Pancreas (tissue), 10 donors: ENCODE measurements around the gene MEX3A. TPM values are rescaled to one million over a fixed set of nuclear protein-coding genes. Genes with fewer than 3 reads are reported as not detected.

Source experiments
- ATAC-seq, 4 donors: fragments of 200-7000 bp; cut with Tn5 transposase; one replicate each; pipeline versions ENCODE4 v1.8.0 to v1.9.1; 2020; ENCODE audit warnings: mild to moderate bottlenecking in 4 of 4, moderate library complexity in 4 of 4
- DNase-seq, 6 donors: peaks; one replicate each; pipeline ENCODE4 v3.0.0-alpha.2; 2020
- FAIRE-seq: peaks from 2 replicates; lab custom pipeline; 2012; peaks lifted over from hg19 to GRCh38; lab: Jason Lieb, UNC
- H3K27ac ChIP-seq, 4 donors: fragments of 200-600 bp; sonication (generic); 1 replicate in 3 of 4; 2 replicates in 1 of 4; pipeline versions ENCODE4 v1.5.0 to v1.8.0; 2020
- H3K27me3 ChIP-seq, 4 donors: fragments of 200-600 bp; one replicate each; pipeline ENCODE4 v1.8.0; 2021
- H3K36me3 ChIP-seq, 3 donors: fragments of 200-600 bp; sonication (generic) in 1 of 3; one replicate each; pipeline versions ENCODE4 v1.5.0 to v1.8.0; 2020 to 2021
- H3K4me1 ChIP-seq, 3 donors: fragments of 200-600 bp; one replicate each; pipeline ENCODE4 v1.8.0; 2021
- H3K4me3 ChIP-seq, 4 donors: fragments of 200-600 bp; sonication (generic) in 2 of 4; one replicate each; pipeline versions ENCODE4 v1.5.0 to v1.8.0; 2020 to 2021
- H3K9me3 ChIP-seq, 4 donors: fragments of 200-600 bp; one replicate each; pipeline ENCODE4 v1.8.0; 2021
- CTCF ChIP-seq, 4 donors: fragments of 200-600 bp; sonication (generic) in 3 of 4; IDR thresholded peaks; one replicate each; pipeline versions ENCODE4 v1.5.0 to v1.8.0; 2021; ENCODE audit warnings: antibody characterized with exemption in 4 of 4
- WGBS, 2 donors: extraction: QIAGEN DNeasy Blood & Tissue Kit; methylation state at CpG; one replicate each; pipeline ENCODE4 v1.1.7; 2013; 5-methylcytosine and 5-hydroxymethylcytosine counted together
- intact Hi-C, 3 donors: fragments of 100-400 bp; cut with DNase I; formaldehyde crosslinking; loops; one replicate each; pipeline versions ENCODE4 v1.11.1 to v1.14.2; 2022
- polyA plus RNA-seq, 2 donors: library from polyadenylated mRNA; stranded (reverse); fragments of 200-250 nt; gene quantifications; one replicate each; pipeline ENCODE4 v1.2.3, GENCODE V29; 2013
- total RNA-seq, 6 donors: library from RNA; stranded (reverse); fragmentation: NEBNext Ultra II Directional in 4 of 6; extraction: Animal tissue kit (Norgen Biotek cat#: 25700) in 4 of 6; gene quantifications; one replicate each; pipeline versions ENCODE4 v1.2.1 to v1.2.4, GENCODE V29; 2021 to 2023
- donor health status: healthy with polysubstance abuse.
- donor health status: DM: no; HTN: no; CAD: no; lungs with moderate emphysema.
- donor health status: DM: no; HTN: no; CAD: no.
- donor health status: control.
- donor health status: control.
- donor health status: Bipolar disorder and iron deficiency.
- donor health status: DM: yes; HTN: yes; CAD: no.
- donor health status: DM: no; HTN: no; CAD: no.
- donor health status: DM: no; HTN: no; CAD: no.
- donor health status: DM: yes; HTN: yes; CAD: no.

The MEX3A gene
- total and polyA plus RNA-seq, 8 donors = 0.12 to 3.1 (median 0.65) TPM

- FAIRE-seq (no peak), ATAC-seq (peak; percentile 80 to 90 (median 88)), DNase-seq (peak; percentile 91 to 97 (median 94))
- Histone ChIP-seq H3K27ac (peak within 1 kb of the TSS; percentile 81 to 94 (median 90)), H3K4me1 (peaks cover 19 to 34% (median 22%) of the 10 kb centered on the region in 3 donors), H3K9me3 (no peaks in the 10 kb centered on the region), H3K27me3 (no peaks in the 10 kb centered on the region), H3K4me3 (peak within 1 kb of the TSS; percentile 81 to 99 (median 94)), H3K36me3 (no peaks in the 10 kb centered on the region)
- intact Hi-C loops = no loop called here
- TF ChIP-seq CTCF (IDR thresholded peaks at IDR 0.05) = no peak
- 2 to 3% methylated on average over 30 to 37 of the region's 37 CpGs for WGBS, 2 donors
These were observed 32.0 kb upstream of the MEX3A start, which contains the start of gene LMNA for GRCh38 chr1:156114101-156114918. Gene LMNA (plus strand): TSS chr1:156114711. CDS start chr1:156114919, 208 bp downstream.

GRCh38 chr1:156113282-156113950, 31.2 kb upstream of the MEX3A start:
- DNase-seq = no peak
- Histone ChIP-seq H3K4me1 (peaks cover 14 to 26% (median 15%) of the 10 kb centered on the region in 3 donors), H3K9me3 (no peaks in the 10 kb centered on the region), H3K27me3 (no peaks in the 10 kb centered on the region), H3K36me3 (no peaks in the 10 kb centered on the region), H3K4me3 (no peak overlapping the region), H3K27ac (peak overlapping the region; percentile 81 to 94 (median 90))
- TF ChIP-seq CTCF (IDR thresholded peaks at IDR 0.05) = no peak
- no peak for ATAC-seq
- 52 to 54% methylated on average over 4 of the region's 4 CpGs for WGBS, 2 donors
- intact Hi-C loops = no loop called here
- no peak for FAIRE-seq

GRCh38 chr1:156112276-156113137, 30.2 kb upstream of the MEX3A start:
- H3K9me3 ChIP-seq = no peaks in the 10 kb centered on the region
- intact Hi-C loops = no loop called here
- no peak for TF ChIP-seq CTCF (IDR thresholded peaks at IDR 0.05)
- H3K4me1 ChIP-seq = peaks cover 7 to 20% (median 9%) of the 10 kb centered on the region in 3 donors
- no peak for ATAC-seq
- WGBS, 2 donors = 64 to 65% methylated on average over 10 of the region's 10 CpGs
- no peak for FAIRE-seq
- DNase-seq = no peak
- H3K27ac ChIP-seq = no peak overlapping the region
- H3K36me3 ChIP-seq = no peaks in the 10 kb centered on the region
- no peaks in the 10 kb centered on the region for H3K27me3 ChIP-seq
- H3K4me3 ChIP-seq = no peak overlapping the region

- Histone ChIP-seq H3K36me3 (no peaks in the 10 kb centered on the region), H3K27me3 (no peaks in the 10 kb centered on the region), H3K4me3 (no peak overlapping the region), H3K4me1 (peaks cover 0 to 16% (median 7%) of the 10 kb centered on the region in 3 donors), H3K9me3 (no peaks in the 10 kb centered on the region), H3K27ac (no peak overlapping the region)
- ATAC-seq (no peak), FAIRE-seq (no peak), DNase-seq (no peak)
- TF ChIP-seq CTCF (IDR thresholded peaks at IDR 0.05) = no peak
- intact Hi-C loops = no loop called here
- WGBS, 2 donors = 90 to 97% methylated on average over 4 of the region's 4 CpGs
These were observed 29.2 kb upstream of the MEX3A start for GRCh38 chr1:156111355-156111962.
